HEK293 (cell line): ENCODE data around the gene SPDYE4.

Experiments used
- CTCF ChIA-PET: fragments of 350-600 bp; formaldehyde crosslinking; extraction: SDS; loops from one replicate; lab custom pipeline; 2021; ENCODE audit warnings: antibody characterized with exemption; lab: Yijun Ruan, JAX
- POLR2A ChIA-PET: fragments of 300-600 bp; formaldehyde crosslinking; extraction: SDS; loops from one replicate; lab custom pipeline; 2020; ENCODE audit warnings: antibody characterized with exemption, inconsistent platforms; lab: Yijun Ruan, JAX
- H3K27ac ChIP-seq: fragments of 200-500 bp; sonication (Bioruptor generic); 2 replicates; pipeline ENCODE4 v1.5.1; 2014; ENCODE audit warnings: low read depth, low read length, control low read depth, inconsistent platforms; ENCODE audit errors: extremely low read depth
- H3K36me3 ChIP-seq, 2 experiments: fragments of 200-500 bp in 1 of 2; sonication (Bioruptor generic) in 1 of 2; 1 replicate in 1 of 2; 2 replicates in 1 of 2; pipeline ENCODE4 v1.5.1; 2014 to 2017; ENCODE audit warnings: inconsistent platforms in 2 of 2, low read length in 2 of 2; ENCODE audit not compliant: control insufficient read depth in 2 of 2, insufficient read depth in 1 of 2
- H3K4me1 ChIP-seq: fragments of 200-500 bp; sonication (Bioruptor generic); 2 replicates; pipeline ENCODE4 v1.5.1; 2014; ENCODE audit warnings: mild to moderate bottlenecking, low read length, inconsistent platforms; ENCODE audit not compliant: control insufficient read depth, insufficient read depth
- H3K4me3 ChIP-seq: 2 replicates; pipeline ENCODE4 v1.5.1; 2011; ENCODE audit warnings: low read depth, mild to moderate bottlenecking, control low read depth, low read length, moderate library complexity
- H3K9me3 ChIP-seq: fragments of 200-500 bp; sonication (Bioruptor generic); 2 replicates; pipeline ENCODE4 v1.5.1; 2014; ENCODE audit warnings: low read depth, low read length, inconsistent platforms; ENCODE audit not compliant: control insufficient read depth, insufficient read depth
- GLI4 ChIP-seq: fragments of 450-650 bp; formaldehyde crosslinking; IDR thresholded peaks from 2 replicates; pipeline ENCODE4 v1.5.1; 2016; ENCODE audit warnings: missing biosample characterization, missing genetic modification characterization
- KLF9 ChIP-seq: fragments of 450-650 bp; formaldehyde crosslinking; IDR thresholded peaks from 2 replicates; pipeline ENCODE4 v1.5.1; 2016; ENCODE audit warnings: missing biosample characterization, missing genetic modification characterization, low read depth
- REPIN1 ChIP-seq: fragments of 450-650 bp; formaldehyde crosslinking; IDR thresholded peaks from 2 replicates; pipeline ENCODE4 v1.5.1; 2017; ENCODE audit warnings: missing biosample characterization, missing genetic modification characterization, low read depth
- ZFHX2 ChIP-seq: fragments of 450-650 bp; formaldehyde crosslinking; conservative IDR thresholded peaks from 2 replicates; pipeline ENCODE4 v1.5.1; 2016; ENCODE audit warnings: missing biosample characterization, missing genetic modification characterization
- ZFP3 ChIP-seq: fragments of 450-650 bp; formaldehyde crosslinking; IDR thresholded peaks from 2 replicates; pipeline ENCODE4 v1.5.1; 2016; ENCODE audit warnings: low read depth, missing biosample characterization, missing genetic modification characterization
- ZFP41 ChIP-seq: fragments of 450-650 bp; formaldehyde crosslinking; IDR thresholded peaks from 2 replicates; pipeline ENCODE4 v1.5.1; 2016; ENCODE audit warnings: missing biosample characterization, missing genetic modification characterization, borderline replicate concordance
- ZNF132 ChIP-seq: fragments of 450-650 bp; formaldehyde crosslinking; IDR thresholded peaks from 2 replicates; pipeline ENCODE4 v1.5.1; 2017; ENCODE audit warnings: missing biosample characterization, missing genetic modification characterization, borderline replicate concordance
- ZNF133 ChIP-seq: fragments of 450-650 bp; formaldehyde crosslinking; IDR thresholded peaks from 2 replicates; pipeline ENCODE4 v1.5.1; 2016; ENCODE audit warnings: missing biosample characterization, missing genetic modification characterization
- ZNF157 ChIP-seq: fragments of 450-650 bp; formaldehyde crosslinking; IDR thresholded peaks from 2 replicates; pipeline ENCODE4 v1.5.1; 2016; ENCODE audit warnings: missing biosample characterization, missing genetic modification characterization
- ZNF184 ChIP-seq: fragments of 450-650 bp; IDR thresholded peaks from 2 replicates; pipeline ENCODE4 v1.5.1; 2018; ENCODE audit warnings: missing biosample characterization, mild to moderate bottlenecking, missing genetic modification characterization
- ZNF404 ChIP-seq: fragments of 450-650 bp; formaldehyde crosslinking; IDR thresholded peaks from 2 replicates; pipeline ENCODE4 v1.5.1; 2017; ENCODE audit warnings: missing biosample characterization, missing genetic modification characterization
- ZNF473 ChIP-seq: fragments of 450-650 bp; formaldehyde crosslinking; IDR thresholded peaks from 2 replicates; pipeline ENCODE4 v1.5.1; 2017; ENCODE audit warnings: missing biosample characterization, missing genetic modification characterization
- ZNF544 ChIP-seq: fragments of 450-650 bp; formaldehyde crosslinking; IDR thresholded peaks from 2 replicates; pipeline ENCODE4 v1.5.0; 2017; ENCODE audit warnings: missing biosample characterization, missing genetic modification characterization
- ZNF626 ChIP-seq: fragments of 450-650 bp; sonication (Bioruptor Pico); formaldehyde crosslinking; IDR thresholded peaks from 2 replicates; pipeline ENCODE4 v1.5.1; 2018; ENCODE audit warnings: missing biosample characterization, missing genetic modification characterization, inconsistent platforms
- ZNF768 ChIP-seq: fragments of 450-650 bp; formaldehyde crosslinking; IDR thresholded peaks from 2 replicates; pipeline ENCODE4 v1.5.1; 2018; ENCODE audit warnings: missing biosample characterization, mild to moderate bottlenecking, missing genetic modification characterization
- ZNF830 ChIP-seq: fragments of 450-650 bp; IDR thresholded peaks from 2 replicates; pipeline ENCODE4 v1.5.0; 2018; ENCODE audit warnings: missing biosample characterization, missing genetic modification characterization, low read depth, mild to moderate bottlenecking, moderate library complexity
- TF ChIP-seq, protein P1 (sequence below): fragments of 450-650 bp; formaldehyde crosslinking; IDR thresholded peaks from 2 replicates; pipeline ENCODE4 v1.5.1; 2017; ENCODE audit warnings: missing biosample characterization, missing genetic modification characterization
- TF ChIP-seq, protein P2 (sequence below): fragments of 450-650 bp; formaldehyde crosslinking; IDR thresholded peaks from 2 replicates; pipeline ENCODE4 v1.5.1; 2016; ENCODE audit warnings: missing biosample characterization, missing genetic modification characterization
- TF ChIP-seq, protein P3 (sequence below): fragments of 450-650 bp; formaldehyde crosslinking; IDR thresholded peaks from 2 replicates; pipeline ENCODE4 v1.5.1; 2016; ENCODE audit warnings: missing biosample characterization, missing genetic modification characterization, borderline replicate concordance
- TF ChIP-seq, protein P4 (sequence below): IDR thresholded peaks from 2 replicates; pipeline ENCODE4 v1.6.1; 2011; ENCODE audit warnings: mild to moderate bottlenecking, low read depth, low read length, borderline replicate concordance
- TF ChIP-seq, protein P5 (sequence below): fragments of 450-650 bp; formaldehyde crosslinking; IDR thresholded peaks from 2 replicates; pipeline ENCODE4 v1.5.1; 2016; ENCODE audit warnings: missing biosample characterization, missing genetic modification characterization
- TF ChIP-seq, protein P6 (sequence below): fragments of 450-650 bp; formaldehyde crosslinking; IDR thresholded peaks from 2 replicates; pipeline ENCODE4 v1.5.1; 2016; ENCODE audit warnings: missing biosample characterization, missing genetic modification characterization

SPDYE4 gene

DNA sequence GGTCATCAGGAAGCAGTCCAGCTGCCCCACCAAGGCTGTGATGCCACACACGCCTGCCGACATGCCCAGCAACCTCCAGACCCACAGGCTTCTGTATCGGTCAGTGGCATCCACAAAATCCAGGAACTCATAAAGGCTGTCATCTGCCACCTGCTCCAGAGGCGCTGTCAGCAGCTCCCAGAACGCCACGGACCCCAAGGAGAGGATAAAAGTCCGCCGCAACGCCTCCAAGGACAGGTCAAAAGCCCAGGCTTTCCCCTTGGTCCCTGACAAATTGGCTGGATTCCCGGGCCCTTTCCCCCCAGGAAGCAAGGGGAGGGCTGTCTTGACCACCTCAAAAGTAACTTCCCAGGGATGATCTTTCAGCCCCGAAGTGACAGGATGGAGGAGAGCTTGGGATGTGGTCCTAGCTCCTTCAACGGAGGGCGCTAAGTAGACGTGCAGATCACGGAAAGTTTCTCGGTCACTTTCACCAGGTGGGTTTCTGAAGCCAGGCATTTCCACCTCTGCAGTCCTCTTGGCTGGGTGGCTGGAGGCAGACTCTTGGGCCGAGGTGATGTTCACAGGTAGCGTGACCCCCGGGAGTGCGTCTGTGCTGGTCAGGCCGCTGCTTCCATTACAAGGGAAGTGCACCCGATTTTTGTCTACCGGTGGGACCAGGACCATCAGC is 40.0 kb upstream of the SPDYE4 start (continued):
- TF ChIP-seq, protein P1, sequence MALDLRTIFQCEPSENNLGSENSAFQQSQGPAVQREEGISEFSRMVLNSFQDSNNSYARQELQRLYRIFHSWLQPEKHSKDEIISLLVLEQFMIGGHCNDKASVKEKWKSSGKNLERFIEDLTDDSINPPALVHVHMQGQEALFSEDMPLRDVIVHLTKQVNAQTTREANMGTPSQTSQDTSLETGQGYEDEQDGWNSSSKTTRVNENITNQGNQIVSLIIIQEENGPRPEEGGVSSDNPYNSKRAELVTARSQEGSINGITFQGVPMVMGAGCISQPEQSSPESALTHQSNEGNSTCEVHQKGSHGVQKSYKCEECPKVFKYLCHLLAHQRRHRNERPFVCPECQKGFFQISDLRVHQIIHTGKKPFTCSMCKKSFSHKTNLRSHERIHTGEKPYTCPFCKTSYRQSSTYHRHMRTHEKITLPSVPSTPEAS (tag by site-specific recombination) = no peak
- TF ChIP-seq, protein P2, sequence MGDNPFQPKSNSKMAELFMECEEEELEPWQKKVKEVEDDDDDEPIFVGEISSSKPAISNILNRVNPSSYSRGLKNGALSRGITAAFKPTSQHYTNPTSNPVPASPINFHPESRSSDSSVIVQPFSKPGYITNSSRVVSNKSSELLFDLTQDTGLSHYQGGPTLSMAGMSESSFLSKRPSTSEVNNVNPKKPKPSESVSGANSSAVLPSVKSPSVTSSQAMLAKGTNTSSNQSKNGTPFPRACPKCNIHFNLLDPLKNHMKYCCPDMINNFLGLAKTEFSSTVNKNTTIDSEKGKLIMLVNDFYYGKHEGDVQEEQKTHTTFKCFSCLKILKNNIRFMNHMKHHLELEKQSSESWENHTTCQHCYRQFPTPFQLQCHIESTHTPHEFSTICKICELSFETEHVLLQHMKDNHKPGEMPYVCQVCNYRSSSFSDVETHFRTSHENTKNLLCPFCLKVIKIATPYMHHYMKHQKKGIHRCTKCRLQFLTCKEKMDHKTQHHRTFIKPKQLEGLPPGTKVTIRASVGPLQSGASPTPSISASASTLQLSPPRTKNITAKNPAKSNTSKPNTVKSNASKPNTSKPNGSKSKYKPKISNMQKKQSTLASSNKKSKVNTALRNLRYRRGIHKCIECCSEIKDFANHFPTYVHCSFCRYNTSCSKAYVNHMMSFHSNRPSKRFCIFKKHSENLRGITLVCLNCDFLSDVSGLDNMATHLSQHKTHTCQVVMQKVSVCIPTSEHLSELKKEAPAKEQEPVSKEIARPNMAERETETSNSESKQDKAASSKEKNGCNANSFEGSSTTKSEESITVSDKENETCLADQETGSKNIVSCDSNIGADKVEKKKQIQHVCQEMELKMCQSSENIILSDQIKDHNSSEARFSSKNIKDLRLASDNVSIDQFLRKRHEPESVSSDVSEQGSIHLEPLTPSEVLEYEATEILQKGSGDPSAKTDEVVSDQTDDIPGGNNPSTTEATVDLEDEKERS (tag by site-specific recombination) = no peak
- no peak for TF ChIP-seq ZNF133 (tag by site-specific recombination)
- no peak for TF ChIP-seq ZNF768 (tag by site-specific recombination)
- TF ChIP-seq GLI4 = no peak
- TF ChIP-seq REPIN1 (tag by site-specific recombination) = no peak
- TF ChIP-seq KLF9 = no peak
- TF ChIP-seq ZFP3 (tag by site-specific recombination) = no peak

DNA sequence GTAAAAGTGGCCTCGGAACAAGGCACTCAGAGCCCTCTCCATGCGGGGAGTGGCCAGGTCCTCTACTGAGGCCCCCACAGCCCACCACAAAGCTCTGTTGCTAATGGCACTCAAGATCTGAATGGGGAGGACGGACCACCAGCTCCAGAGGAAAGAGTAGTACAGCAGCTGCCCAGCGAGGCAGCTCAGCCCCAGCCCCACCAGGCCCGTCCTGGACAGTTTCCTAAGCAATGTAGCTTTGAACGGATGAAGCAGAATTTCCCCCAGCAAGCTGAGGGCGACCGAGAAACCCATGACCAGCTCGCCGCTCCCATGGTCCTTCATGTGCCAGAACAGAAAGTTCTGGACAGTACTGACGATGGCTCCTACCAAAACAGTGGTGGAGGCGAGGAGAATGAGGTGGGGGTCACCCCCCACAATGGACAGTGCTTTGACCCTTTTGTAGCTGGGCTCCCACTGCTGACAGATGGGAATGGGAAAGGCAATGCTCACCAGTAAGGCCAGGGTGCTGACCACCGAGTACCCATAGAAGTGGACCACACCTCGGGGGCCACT is 39.4 kb upstream of the SPDYE4 start:
- no peaks in the 10 kb centered on the region for H3K36me3 ChIP-seq
- H3K9me3 ChIP-seq = no peaks in the 10 kb centered on the region
- TF ChIP-seq ZNF157 (no peak), ZFP41 (no peak), ZNF404 (no peak), ZNF133 (tag by site-specific recombination) (no peak), ZNF544 (no peak), KLF9 (no peak), ZNF830 (tag by site-specific recombination) (no peak), ZNF626 (no peak)
- TF ChIP-seq, protein P3, sequence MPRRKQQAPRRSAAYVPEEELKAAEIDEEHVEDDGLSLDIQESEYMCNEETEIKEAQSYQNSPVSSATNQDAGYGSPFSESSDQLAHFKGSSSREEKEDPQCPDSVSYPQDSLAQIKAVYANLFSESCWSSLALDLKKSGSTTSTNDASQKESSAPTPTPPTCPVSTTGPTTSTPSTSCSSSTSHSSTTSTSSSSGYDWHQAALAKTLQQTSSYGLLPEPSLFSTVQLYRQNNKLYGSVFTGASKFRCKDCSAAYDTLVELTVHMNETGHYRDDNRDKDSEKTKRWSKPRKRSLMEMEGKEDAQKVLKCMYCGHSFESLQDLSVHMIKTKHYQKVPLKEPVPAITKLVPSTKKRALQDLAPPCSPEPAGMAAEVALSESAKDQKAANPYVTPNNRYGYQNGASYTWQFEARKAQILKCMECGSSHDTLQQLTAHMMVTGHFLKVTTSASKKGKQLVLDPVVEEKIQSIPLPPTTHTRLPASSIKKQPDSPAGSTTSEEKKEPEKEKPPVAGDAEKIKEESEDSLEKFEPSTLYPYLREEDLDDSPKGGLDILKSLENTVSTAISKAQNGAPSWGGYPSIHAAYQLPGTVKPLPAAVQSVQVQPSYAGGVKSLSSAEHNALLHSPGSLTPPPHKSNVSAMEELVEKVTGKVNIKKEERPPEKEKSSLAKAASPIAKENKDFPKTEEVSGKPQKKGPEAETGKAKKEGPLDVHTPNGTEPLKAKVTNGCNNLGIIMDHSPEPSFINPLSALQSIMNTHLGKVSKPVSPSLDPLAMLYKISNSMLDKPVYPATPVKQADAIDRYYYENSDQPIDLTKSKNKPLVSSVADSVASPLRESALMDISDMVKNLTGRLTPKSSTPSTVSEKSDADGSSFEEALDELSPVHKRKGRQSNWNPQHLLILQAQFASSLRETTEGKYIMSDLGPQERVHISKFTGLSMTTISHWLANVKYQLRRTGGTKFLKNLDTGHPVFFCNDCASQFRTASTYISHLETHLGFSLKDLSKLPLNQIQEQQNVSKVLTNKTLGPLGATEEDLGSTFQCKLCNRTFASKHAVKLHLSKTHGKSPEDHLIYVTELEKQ (tag by site-specific recombination) = no peak
- H3K4me3 ChIP-seq = no peak overlapping the region
- ChIA-PET POLR2A (no interaction called here), CTCF (interaction anchor here (0.6 to 1.7 kb wide), 2 partner anchors 387 to 724 kb away, joined by 3 read pairs; no protein-coding TSS in a partner anchor)
- H3K27ac ChIP-seq = no peak overlapping the region
- no peaks in the 10 kb centered on the region for H3K4me1 ChIP-seq

DNA sequence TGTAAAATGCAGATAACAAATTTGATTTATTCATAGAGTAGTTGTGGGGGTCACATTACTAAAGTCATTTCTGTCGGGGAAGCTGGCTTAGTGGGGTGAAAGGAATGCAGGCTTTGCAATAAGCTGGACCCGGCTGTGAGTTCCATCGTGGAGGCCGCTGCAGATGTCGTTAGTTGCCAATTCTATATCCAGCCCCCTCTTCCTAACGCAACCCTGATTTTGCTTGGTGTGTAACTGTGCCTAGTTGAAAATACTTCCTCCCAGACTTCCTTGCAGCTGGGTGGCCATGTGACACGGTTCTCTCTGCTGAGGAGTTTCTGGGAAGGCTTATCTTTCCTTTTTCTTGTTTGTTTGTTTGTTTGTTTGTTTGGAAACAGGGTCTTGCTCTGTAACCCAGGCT is 36.3 kb upstream of the SPDYE4 start:
- no peak overlapping the region for H3K4me3 ChIP-seq
- no peaks in the 10 kb centered on the region for H3K36me3 ChIP-seq
- no peak overlapping the region for H3K27ac ChIP-seq
- ChIA-PET POLR2A (interaction anchor here (0.6 kb wide), 1 partner anchor 77 kb away, joined by 4 read pairs; no protein-coding TSS in a partner anchor), CTCF (interaction anchor here (0.6 to 3.7 kb wide), 2 partner anchors 10 to 62 kb away, joined by 3 to 21 read pairs; no protein-coding TSS in a partner anchor)
- H3K9me3 ChIP-seq = no peaks in the 10 kb centered on the region
- no peaks in the 10 kb centered on the region for H3K4me1 ChIP-seq
- TF ChIP-seq ZNF473 (no peak), ZNF184 (tag by site-specific recombination) (no peak), ZNF132 (tag by site-specific recombination) (no peak), ZFHX2 (tag by site-specific recombination) (no peak), ZNF830 (tag by site-specific recombination) (no peak)
- TF ChIP-seq, protein P4, sequence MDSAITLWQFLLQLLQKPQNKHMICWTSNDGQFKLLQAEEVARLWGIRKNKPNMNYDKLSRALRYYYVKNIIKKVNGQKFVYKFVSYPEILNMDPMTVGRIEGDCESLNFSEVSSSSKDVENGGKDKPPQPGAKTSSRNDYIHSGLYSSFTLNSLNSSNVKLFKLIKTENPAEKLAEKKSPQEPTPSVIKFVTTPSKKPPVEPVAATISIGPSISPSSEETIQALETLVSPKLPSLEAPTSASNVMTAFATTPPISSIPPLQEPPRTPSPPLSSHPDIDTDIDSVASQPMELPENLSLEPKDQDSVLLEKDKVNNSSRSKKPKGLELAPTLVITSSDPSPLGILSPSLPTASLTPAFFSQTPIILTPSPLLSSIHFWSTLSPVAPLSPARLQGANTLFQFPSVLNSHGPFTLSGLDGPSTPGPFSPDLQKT = no peak
- TF ChIP-seq, protein P5, sequence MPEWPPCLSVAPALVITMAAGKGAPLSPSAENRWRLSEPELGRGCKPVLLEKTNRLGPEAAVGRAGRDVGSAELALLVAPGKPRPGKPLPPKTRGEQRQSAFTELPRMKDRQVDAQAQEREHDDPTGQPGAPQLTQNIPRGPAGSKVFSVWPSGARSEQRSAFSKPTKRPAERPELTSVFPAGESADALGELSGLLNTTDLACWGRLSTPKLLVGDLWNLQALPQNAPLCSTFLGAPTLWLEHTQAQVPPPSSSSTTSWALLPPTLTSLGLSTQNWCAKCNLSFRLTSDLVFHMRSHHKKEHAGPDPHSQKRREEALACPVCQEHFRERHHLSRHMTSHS = no peak
- TF ChIP-seq, protein P6, sequence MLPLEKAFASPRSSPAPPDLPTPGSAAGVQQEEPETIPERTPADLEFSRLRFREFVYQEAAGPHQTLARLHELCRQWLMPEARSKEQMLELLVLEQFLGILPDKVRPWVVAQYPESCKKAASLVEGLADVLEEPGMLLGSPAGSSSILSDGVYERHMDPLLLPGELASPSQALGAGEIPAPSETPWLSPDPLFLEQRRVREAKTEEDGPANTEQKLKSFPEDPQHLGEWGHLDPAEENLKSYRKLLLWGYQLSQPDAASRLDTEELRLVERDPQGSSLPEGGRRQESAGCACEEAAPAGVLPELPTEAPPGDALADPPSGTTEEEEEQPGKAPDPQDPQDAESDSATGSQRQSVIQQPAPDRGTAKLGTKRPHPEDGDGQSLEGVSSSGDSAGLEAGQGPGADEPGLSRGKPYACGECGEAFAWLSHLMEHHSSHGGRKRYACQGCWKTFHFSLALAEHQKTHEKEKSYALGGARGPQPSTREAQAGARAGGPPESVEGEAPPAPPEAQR (tag by site-specific recombination) = no peak
